Trophoblast cell (in vitro differentiated cells and primary cell): ENCODE data around the gene WDFY3.

Source experiments
- DNase-seq, 2 donors: peaks; one replicate each; pipeline ENCODE4 v3.0.0-alpha.2; 2016
- H2AFZ ChIP-seq: 2 replicates; pipeline ENCODE4 v1.6.1; 2013; ENCODE audit warnings: low read length, moderate library complexity, mild to moderate bottlenecking; ENCODE audit not compliant: insufficient read depth, poor library complexity
- H2AK5ac ChIP-seq: 2 replicates; pipeline ENCODE4 v1.6.1; 2013; ENCODE audit warnings: mild to moderate bottlenecking, low read length
- H2BK120ac ChIP-seq: 2 replicates; pipeline ENCODE4 v1.6.1; 2013; ENCODE audit warnings: low read length, mild to moderate bottlenecking, moderate library complexity; ENCODE audit not compliant: insufficient read depth, poor library complexity
- H2BK12ac ChIP-seq: 2 replicates; pipeline ENCODE4 v1.6.1; 2013; ENCODE audit warnings: mild to moderate bottlenecking, low read length, moderate library complexity
- H2BK5ac ChIP-seq: 2 replicates; pipeline ENCODE4 v1.6.1; 2013; ENCODE audit warnings: low read length, low read depth, moderate library complexity, mild to moderate bottlenecking; ENCODE audit not compliant: poor library complexity
- H3K14ac ChIP-seq: 2 replicates; pipeline ENCODE4 v1.6.1; 2013; ENCODE audit warnings: mild to moderate bottlenecking, low read length
- H3K18ac ChIP-seq: 2 replicates; pipeline ENCODE4 v1.6.1; 2013; ENCODE audit warnings: mild to moderate bottlenecking, low read length
- H3K23ac ChIP-seq: 2 replicates; pipeline ENCODE4 v1.6.1; 2013; ENCODE audit warnings: low read length
- H3K27ac ChIP-seq: 2 replicates; pipeline ENCODE4 v1.5.1; 2013; ENCODE audit warnings: low read depth, mild to moderate bottlenecking, inconsistent platforms, low read length, moderate library complexity
- H3K27me3 ChIP-seq: 2 replicates; pipeline ENCODE4 v1.6.1; 2013; ENCODE audit warnings: inconsistent platforms, mild to moderate bottlenecking, low read length, moderate library complexity; ENCODE audit not compliant: insufficient read depth
- H3K36me3 ChIP-seq, 2 experiments: 1 replicate in 1 of 2; 2 replicates in 1 of 2; pipeline ENCODE4 v1.6.1; 2013; ENCODE audit warnings: low read length in 2 of 2, mild to moderate bottlenecking in 2 of 2, moderate library complexity in 1 of 2; ENCODE audit not compliant: insufficient read depth in 2 of 2, control insufficient read depth in 1 of 2
- H3K4ac ChIP-seq: 2 replicates; pipeline ENCODE4 v1.6.1; 2013; ENCODE audit warnings: low read depth, mild to moderate bottlenecking, low read length, moderate library complexity
- H3K4me1 ChIP-seq, 2 experiments: 1 replicate in 1 of 2; 2 replicates in 1 of 2; pipeline ENCODE4 v1.6.1; 2013; ENCODE audit warnings: low read length in 2 of 2, mild to moderate bottlenecking in 2 of 2, moderate library complexity in 1 of 2; ENCODE audit not compliant: insufficient read depth in 2 of 2, control insufficient read depth in 1 of 2
- H3K4me2 ChIP-seq: 2 replicates; pipeline ENCODE4 v1.6.1; 2013; ENCODE audit warnings: inconsistent platforms, mild to moderate bottlenecking, low read length, moderate library complexity
- H3K4me3 ChIP-seq: 2 replicates; pipeline ENCODE4 v1.5.1; 2013; ENCODE audit warnings: mild to moderate bottlenecking, low read depth, low read length, inconsistent platforms
- H3K79me1 ChIP-seq: one replicate; pipeline ENCODE4 v1.6.1; 2013; ENCODE audit warnings: low read length
- H3K79me2 ChIP-seq: 2 replicates; pipeline ENCODE4 v1.6.1; 2013; ENCODE audit warnings: low read length, mild to moderate bottlenecking; ENCODE audit not compliant: control insufficient read depth, insufficient read depth, poor library complexity
- H3K9ac ChIP-seq: 2 replicates; pipeline ENCODE4 v1.6.1; 2013; ENCODE audit warnings: mild to moderate bottlenecking, low read length
- H3K9me3 ChIP-seq: 2 replicates; pipeline ENCODE4 v1.6.1; 2013; ENCODE audit warnings: low read depth, mild to moderate bottlenecking, control low read depth, inconsistent platforms, low read length; ENCODE audit not compliant: insufficient read depth
- H4K12ac ChIP-seq: 2 replicates; pipeline ENCODE4 v1.6.1; 2013; ENCODE audit warnings: low read depth, mild to moderate bottlenecking, low read length, moderate library complexity
- H4K8ac ChIP-seq: 2 replicates; pipeline ENCODE4 v1.6.1; 2013; ENCODE audit warnings: low read depth, mild to moderate bottlenecking, low read length, moderate library complexity
- H4K91ac ChIP-seq: one replicate; pipeline ENCODE4 v1.6.1; 2013; ENCODE audit warnings: low read depth, mild to moderate bottlenecking, low read length, moderate library complexity
- WGBS: extraction: QIAGEN DNeasy Blood & Tissue Kit; methylation state at CpG from one replicate; pipeline ENCODE4 v1.1.7; 2013; ENCODE audit warnings: missing lambda C conversion rate; ENCODE audit not compliant: insufficient read length, insufficient coverage; ENCODE audit errors: extremely low coverage; 5-methylcytosine and 5-hydroxymethylcytosine counted together

WDFY3 gene

GRCh38 chr4:84913176-84913575 is 53.3 kb downstream of the WDFY3 start:
- no peak overlapping the region for H3K14ac ChIP-seq
- no peak overlapping the region for H2BK5ac ChIP-seq
- H2BK120ac ChIP-seq = no peak overlapping the region
- no peak overlapping the region for H3K4me3 ChIP-seq
- no peak overlapping the region for H2AK5ac ChIP-seq
- H3K9me3 ChIP-seq = no peaks in the 10 kb centered on the region
- no peak overlapping the region for H2BK12ac ChIP-seq
- no peak overlapping the region for H4K12ac ChIP-seq
- no peak overlapping the region for H4K8ac ChIP-seq
- H3K27ac ChIP-seq = no peak overlapping the region
- no peaks in the 10 kb centered on the region for H3K4me1 ChIP-seq
- no peaks in the 10 kb centered on the region for H3K27me3 ChIP-seq
- H3K4me2 ChIP-seq = no peak overlapping the region
- H3K36me3 ChIP-seq = peaks cover 0 to 1% of the 10 kb centered on the region in 2 experiments
- no peaks in the 10 kb centered on the region for H3K79me1 ChIP-seq
- H3K9ac ChIP-seq = no peak overlapping the region
- H3K79me2 ChIP-seq = no peaks in the 10 kb centered on the region
- H3K23ac ChIP-seq = no peak overlapping the region
- H3K4ac ChIP-seq = no peak overlapping the region
- WGBS = no CpG with 5 or more reads among the region's 3 CpGs
- no peak overlapping the region for H4K91ac ChIP-seq
- no peak overlapping the region for H2AFZ ChIP-seq
- H3K18ac ChIP-seq = no peak overlapping the region
- DNase-seq = no peak

GRCh38 chr4:84912741-84913140 is 53.7 kb downstream of the WDFY3 start:
- H3K36me3 ChIP-seq = peaks cover 0 to 1% of the 10 kb centered on the region in 2 experiments
- no peaks in the 10 kb centered on the region for H3K79me1 ChIP-seq
- H4K91ac ChIP-seq = no peak overlapping the region

GRCh38 chr4:84908876-84909275 is 57.6 kb downstream of the WDFY3 start:
- no peak overlapping the region for H2AFZ ChIP-seq
- no peak overlapping the region for H3K4me3 ChIP-seq
- H3K18ac ChIP-seq = no peak overlapping the region
- H3K79me2 ChIP-seq = no peaks in the 10 kb centered on the region
- H3K14ac ChIP-seq = no peak overlapping the region
- H3K4ac ChIP-seq = no peak overlapping the region
- H4K12ac ChIP-seq = no peak overlapping the region
- H2BK12ac ChIP-seq = no peak overlapping the region
- DNase-seq = peak; percentile 10 to 70
- H3K27ac ChIP-seq = no peak overlapping the region
- H3K4me2 ChIP-seq = no peak overlapping the region
- WGBS = no CpG with 5 or more reads among the region's 4 CpGs
- peaks cover 2 to 4% of the 10 kb centered on the region in 2 experiments for H3K36me3 ChIP-seq
- H3K9ac ChIP-seq = no peak overlapping the region
- no peak overlapping the region for H2AK5ac ChIP-seq
- H3K23ac ChIP-seq = no peak overlapping the region
- no peaks in the 10 kb centered on the region for H3K9me3 ChIP-seq
- no peaks in the 10 kb centered on the region for H3K4me1 ChIP-seq
- H2BK120ac ChIP-seq = no peak overlapping the region
- no peak overlapping the region for H4K8ac ChIP-seq
- H3K27me3 ChIP-seq = no peaks in the 10 kb centered on the region
- no peak overlapping the region for H2BK5ac ChIP-seq
- no peaks in the 10 kb centered on the region for H3K79me1 ChIP-seq
- no peak overlapping the region for H4K91ac ChIP-seq

More at GRCh38 chr4:84912741-84913140, 53.7 kb downstream of the WDFY3 start:
- Histone ChIP-seq H4K8ac (no peak overlapping the region), H3K9me3 (no peaks in the 10 kb centered on the region), H3K4me1 (no peaks in the 10 kb centered on the region), H2AK5ac (no peak overlapping the region), H4K12ac (no peak overlapping the region), H3K23ac (no peak overlapping the region), H3K27me3 (no peaks in the 10 kb centered on the region), H3K4ac (no peak overlapping the region), H3K4me2 (no peak overlapping the region), H2BK12ac (no peak overlapping the region), H3K14ac (no peak overlapping the region), H3K79me2 (no peaks in the 10 kb centered on the region), H3K27ac (no peak overlapping the region), H2AFZ (no peak overlapping the region), H3K18ac (no peak overlapping the region), H2BK5ac (no peak overlapping the region), H3K9ac (no peak overlapping the region), H3K4me3 (no peak overlapping the region), H2BK120ac (no peak overlapping the region)
- DNase-seq = no peak
- WGBS = no CpG with 5 or more reads among the region's 2 CpGs

- Histone ChIP-seq H2AK5ac (no peak overlapping the region), H3K4me3 (no peak overlapping the region), H3K9me3 (no peaks in the 10 kb centered on the region), H3K79me2 (no peaks in the 10 kb centered on the region), H3K23ac (no peak overlapping the region), H3K36me3 (peaks cover 3 to 5% of the 10 kb centered on the region in 2 experiments), H3K79me1 (no peaks in the 10 kb centered on the region), H3K27ac (no peak overlapping the region), H3K4me2 (no peak overlapping the region), H2BK120ac (no peak overlapping the region), H3K4me1 (peaks cover 0 to 3% of the 10 kb centered on the region in 2 experiments), H4K12ac (no peak overlapping the region), H3K14ac (no peak overlapping the region), H3K18ac (no peak overlapping the region), H2AFZ (no peak overlapping the region), H2BK5ac (no peak overlapping the region), H3K4ac (no peak overlapping the region), H4K91ac (no peak overlapping the region), H2BK12ac (no peak overlapping the region), H3K27me3 (no peaks in the 10 kb centered on the region), H4K8ac (no peak overlapping the region), H3K9ac (no peak overlapping the region)
- no CpG with 5 or more reads among the region's 3 CpGs for WGBS
- DNase-seq = no peak
Observed at GRCh38 chr4:84907145-84907544, 59.3 kb downstream of the WDFY3 start.
